CD4-positive, alpha-beta T cell (primary cell): ENCODE data around the gene CPVL. TPM values are rescaled to one million over a fixed set of nuclear protein-coding genes. Genes with fewer than 3 reads are reported as not detected.

Experiments used
- ATAC-seq: fragments of 200-7000 bp; cut with Tn5 transposase; one replicate; pipeline ENCODE4 v1.10.0; 2022; ENCODE audit warnings: mild to moderate bottlenecking; ENCODE audit not compliant: poor library complexity
- CTCF ChIA-PET: fragments of 350-600 bp; sonication (Branson Sonifier 250); formaldehyde crosslinking; loops from one replicate; lab custom pipeline; 2021; ENCODE audit warnings: antibody characterized with exemption, inconsistent platforms; lab: Charles Lee
- POLR2A ChIA-PET: fragments of 350-600 bp; sonication (Branson Sonifier 250); formaldehyde crosslinking; loops from one replicate; lab custom pipeline; 2021; ENCODE audit warnings: antibody characterized with exemption, inconsistent platforms; lab: Charles Lee
- DNase-seq, 14 experiments: peaks; one replicate each; pipeline ENCODE4 v3.0.0-alpha.2; 2013 to 2020; ENCODE audit warnings: mixed read lengths in 2 of 14
- H3K27ac ChIP-seq, 2 donors: one replicate each; pipeline versions ENCODE4 v1.5.1 to v1.7.0; 2013; ENCODE audit warnings: low read length in 2 of 2, low read depth in 1 of 2, mild to moderate bottlenecking in 1 of 2
- H3K27me3 ChIP-seq, 2 experiments: 1 replicate in 1 of 2; 2 replicates in 1 of 2; pipeline versions ENCODE4 v1.6.1 to v1.7.0; 2013; ENCODE audit warnings: low read length in 2 of 2, control low read depth in 1 of 2, mild to moderate bottlenecking in 1 of 2, moderate library complexity in 1 of 2; ENCODE audit not compliant: insufficient read depth in 2 of 2, control insufficient read depth in 1 of 2
- H3K36me3 ChIP-seq: one replicate; pipeline ENCODE4 v1.6.1; 2013; ENCODE audit warnings: low read length, control low read depth; ENCODE audit not compliant: insufficient read depth
- H3K4me1 ChIP-seq: one replicate; pipeline ENCODE4 v1.6.1; 2013; ENCODE audit warnings: low read length, control low read depth; ENCODE audit not compliant: insufficient read depth
- H3K4me3 ChIP-seq: one replicate; pipeline ENCODE4 v1.5.1; 2013; ENCODE audit warnings: mild to moderate bottlenecking, low read length, moderate library complexity
- H3K9me3 ChIP-seq, 2 experiments: 1 replicate in 1 of 2; 2 replicates in 1 of 2; pipeline versions ENCODE4 v1.6.1 to v1.7.0; 2013; ENCODE audit warnings: low read length in 2 of 2, mild to moderate bottlenecking in 2 of 2, control low read depth in 1 of 2, moderate library complexity in 1 of 2; ENCODE audit not compliant: control insufficient read depth in 1 of 2, insufficient read depth in 1 of 2
- H3K27ac Mint-ChIP-seq: one replicate; pipeline ENCODE4 v1.8.0; 2020; ENCODE audit warnings: mixed read lengths
- H3K27me3 Mint-ChIP-seq: one replicate; pipeline ENCODE4 v1.8.0; 2021; ENCODE audit warnings: mixed read lengths
- H3K36me3 Mint-ChIP-seq: one replicate; pipeline ENCODE4 v1.8.0; 2021; ENCODE audit warnings: low read depth, mixed read lengths
- H3K4me1 Mint-ChIP-seq: one replicate; pipeline ENCODE4 v1.8.0; 2021; ENCODE audit warnings: low read depth, mixed read lengths
- H3K4me3 Mint-ChIP-seq: one replicate; pipeline ENCODE4 v1.8.0; 2020; ENCODE audit warnings: mild to moderate bottlenecking, mixed read lengths
- H3K9me3 Mint-ChIP-seq: one replicate; pipeline ENCODE4 v1.8.0; 2020; ENCODE audit warnings: mixed read lengths
- CTCF ChIP-seq: fragments of 200-600 bp; IDR thresholded peaks from one replicate; pipeline ENCODE4 v1.8.0; 2022; ENCODE audit warnings: antibody characterized with exemption, mild to moderate bottlenecking
- intact Hi-C, 2 experiments: fragments of 100-400 bp; cut with DNase I in 1 of 2; cut with micrococcal nuclease in 1 of 2; formaldehyde crosslinking; loops; one replicate each; pipeline versions ENCODE4 v1.15.1 to v1.9.0; 2023 to 2025; cut with DNase I, micrococcal nuclease
- total RNA-seq, 174 experiments: library from RNA in 2 of 174; stranded (reverse) in 2 of 174; gene quantifications; one replicate each; pipeline ENCODE4 v1.2.3 and lab custom pipeline; 2021 to 2026

The CPVL gene
- total RNA-seq, 2 experiments from 2014 or later, result 3.8 to 4.5 TPM

- H3K27ac ChIP-seq, result no peak overlapping the region
- no peaks in the 10 kb centered on the region for H3K36me3 ChIP-seq
- ATAC-seq, result no peak
- no peak for TF ChIP-seq CTCF
- no peaks in the 10 kb centered on the region for H3K27me3 ChIP-seq
- H3K4me1 ChIP-seq, result no peaks in the 10 kb centered on the region
- ChIA-PET CTCF (no interaction called here), POLR2A (no interaction called here)
- no peak overlapping the region for H3K4me3 Mint-ChIP-seq
- no peak for DNase-seq
- H3K4me1 Mint-ChIP-seq, result no peaks in the 10 kb centered on the region
- no peaks in the 10 kb centered on the region for H3K36me3 Mint-ChIP-seq
- H3K4me3 ChIP-seq, result no peak overlapping the region
- H3K27ac Mint-ChIP-seq, result no peak overlapping the region
- no peaks in the 10 kb centered on the region for H3K27me3 Mint-ChIP-seq
- intact Hi-C loops, result no loop called here
- H3K9me3 Mint-ChIP-seq, result no peaks in the 10 kb centered on the region
- no peaks in the 10 kb centered on the region for H3K9me3 ChIP-seq
Measured at GRCh38 chr7:29078311-29079260, 67.8 kb downstream of the CPVL start.

- Mint-ChIP-seq H3K9me3 (no peaks in the 10 kb centered on the region), H3K4me1 (no peaks in the 10 kb centered on the region), H3K4me3 (no peak overlapping the region), H3K27ac (no peak overlapping the region), H3K36me3 (no peaks in the 10 kb centered on the region), H3K27me3 (no peaks in the 10 kb centered on the region)
- intact Hi-C loops, result no loop called here
- ATAC-seq, result no peak
- no peak for DNase-seq
- H3K27me3 ChIP-seq, result no peaks in the 10 kb centered on the region
- no peak overlapping the region for H3K4me3 ChIP-seq
- no peaks in the 10 kb centered on the region for H3K4me1 ChIP-seq
- TF ChIP-seq CTCF, result no peak
- H3K36me3 ChIP-seq, result no peaks in the 10 kb centered on the region
- ChIA-PET POLR2A (no interaction called here), CTCF (no interaction called here)
- no peak overlapping the region for H3K27ac ChIP-seq
- H3K9me3 ChIP-seq, result no peaks in the 10 kb centered on the region
Measured at GRCh38 chr7:29077854-29078253, 68.5 kb downstream of the CPVL start.

- no peak for ATAC-seq
- no peaks in the 10 kb centered on the region for H3K36me3 ChIP-seq
- no peak overlapping the region for H3K4me3 ChIP-seq
- H3K9me3 ChIP-seq, result no peaks in the 10 kb centered on the region
- DNase-seq, result no peak
- CTCF ChIA-PET, result no interaction called here
- Mint-ChIP-seq H3K9me3 (no peaks in the 10 kb centered on the region), H3K4me3 (no peak overlapping the region), H3K36me3 (no peaks in the 10 kb centered on the region), H3K27ac (no peak overlapping the region), H3K27me3 (no peaks in the 10 kb centered on the region), H3K4me1 (no peaks in the 10 kb centered on the region)
- no peaks in the 10 kb centered on the region for H3K4me1 ChIP-seq
- TF ChIP-seq CTCF, result no peak
- H3K27me3 ChIP-seq, result no peaks in the 10 kb centered on the region
- intact Hi-C loops, result no loop called here
- H3K27ac ChIP-seq, result no peak overlapping the region
- POLR2A ChIA-PET, result no interaction called here
Measured at GRCh38 chr7:29077176-29077575, 69.2 kb downstream of the CPVL start.
